WTC11 (cell line): ENCODE data around the gene ACADL.

ENCODE experiments used
- CTCF ChIP-seq: fragments of 200-600 bp; IDR thresholded peaks from 2 replicates; pipeline ENCODE4 v1.8.0; 2022; ENCODE audit warnings: antibody characterized with exemption
- ETV6 ChIP-seq: sonication (generic); formaldehyde crosslinking; IDR thresholded peaks from 2 replicates; pipeline ENCODE4 v1.8.1; 2022; ENCODE audit warnings: mild to moderate bottlenecking, missing genetic modification reagents
- FOXJ3 ChIP-seq: sonication (generic); formaldehyde crosslinking; IDR thresholded peaks from 2 replicates; pipeline ENCODE4 v1.9.0; 2021; ENCODE audit warnings: missing genetic modification reagents, mild to moderate bottlenecking, borderline replicate concordance
- HMGXB4 ChIP-seq: sonication (generic); formaldehyde crosslinking; IDR thresholded peaks from 2 replicates; pipeline ENCODE4 v1.8.1; 2023; ENCODE audit warnings: mild to moderate bottlenecking, moderate library complexity, missing genetic modification reagents
- MAX ChIP-seq: sonication (generic); formaldehyde crosslinking; IDR thresholded peaks from 2 replicates; pipeline ENCODE4 v1.8.0; 2022; ENCODE audit warnings: mild to moderate bottlenecking, missing genetic modification reagents
- SMAD4 ChIP-seq: sonication (generic); formaldehyde crosslinking; IDR thresholded peaks from 2 replicates; pipeline ENCODE4 v1.8.0; 2022; ENCODE audit warnings: mild to moderate bottlenecking, missing genetic modification reagents
- TCF7 ChIP-seq: sonication (generic); formaldehyde crosslinking; IDR thresholded peaks from 2 replicates; pipeline ENCODE4 v1.8.0; 2022; ENCODE audit warnings: mild to moderate bottlenecking, low read depth, missing genetic modification reagents, moderate library complexity
- ZBTB21 ChIP-seq: sonication (generic); formaldehyde crosslinking; IDR thresholded peaks from 2 replicates; pipeline ENCODE4 v1.8.1; 2023; ENCODE audit warnings: mild to moderate bottlenecking, missing genetic modification reagents, borderline replicate concordance
- ZNF138 ChIP-seq: sonication (generic); formaldehyde crosslinking; conservative IDR thresholded peaks from 2 replicates; pipeline ENCODE4 v1.8.1; 2022; ENCODE audit warnings: mild to moderate bottlenecking, moderate library complexity, missing genetic modification reagents
- ZNF281 ChIP-seq: sonication (generic); formaldehyde crosslinking; IDR thresholded peaks from 2 replicates; pipeline ENCODE4 v1.8.0; 2023; ENCODE audit warnings: mild to moderate bottlenecking, missing genetic modification reagents
- ZNF416 ChIP-seq: fragments of 250-450 bp; sonication (Bioruptor Pico); IDR thresholded peaks from 2 replicates; pipeline ENCODE4 v1.9.0; 2021; ENCODE audit warnings: mild to moderate bottlenecking, inconsistent platforms
- ZSCAN18 ChIP-seq: fragments of 250-450 bp; sonication (Bioruptor Pico); IDR thresholded peaks from 2 replicates; pipeline ENCODE4 v2.1.2; 2022; ENCODE audit warnings: mild to moderate bottlenecking, moderate library complexity
- TF ChIP-seq, protein P1 (sequence below): fragments of 250-450 bp; sonication (Bioruptor Pico); conservative IDR thresholded peaks from 2 replicates; pipeline ENCODE4 v1.9.0; 2021; ENCODE audit warnings: mild to moderate bottlenecking

- TF ChIP-seq ZNF138 (CRISPR knock-in tag) (no peak), CTCF (no peak), ZBTB21 (CRISPR knock-in tag) (peak; percentile 66; the same call in 1 of the 2 replicates), ETV6 (CRISPR knock-in tag) (peak; percentile 63; the same call in 1 of the 2 replicates), HMGXB4 (CRISPR knock-in tag) (peak; percentile 92), ZNF281 (CRISPR knock-in tag) (no peak), SMAD4 (CRISPR knock-in tag) (0 out of 2 replicates have a peak, but pooled peaks have one; percentile 16), ZNF416 (no peak), MAX (CRISPR knock-in tag) (peak; percentile 68), TCF7 (CRISPR knock-in tag) (peak; percentile 56; the same call in 1 of the 2 replicates), FOXJ3 (CRISPR knock-in tag) (no peak), ZSCAN18 (CRISPR knock-in tag) (no peak)
- TF ChIP-seq, protein P1, sequence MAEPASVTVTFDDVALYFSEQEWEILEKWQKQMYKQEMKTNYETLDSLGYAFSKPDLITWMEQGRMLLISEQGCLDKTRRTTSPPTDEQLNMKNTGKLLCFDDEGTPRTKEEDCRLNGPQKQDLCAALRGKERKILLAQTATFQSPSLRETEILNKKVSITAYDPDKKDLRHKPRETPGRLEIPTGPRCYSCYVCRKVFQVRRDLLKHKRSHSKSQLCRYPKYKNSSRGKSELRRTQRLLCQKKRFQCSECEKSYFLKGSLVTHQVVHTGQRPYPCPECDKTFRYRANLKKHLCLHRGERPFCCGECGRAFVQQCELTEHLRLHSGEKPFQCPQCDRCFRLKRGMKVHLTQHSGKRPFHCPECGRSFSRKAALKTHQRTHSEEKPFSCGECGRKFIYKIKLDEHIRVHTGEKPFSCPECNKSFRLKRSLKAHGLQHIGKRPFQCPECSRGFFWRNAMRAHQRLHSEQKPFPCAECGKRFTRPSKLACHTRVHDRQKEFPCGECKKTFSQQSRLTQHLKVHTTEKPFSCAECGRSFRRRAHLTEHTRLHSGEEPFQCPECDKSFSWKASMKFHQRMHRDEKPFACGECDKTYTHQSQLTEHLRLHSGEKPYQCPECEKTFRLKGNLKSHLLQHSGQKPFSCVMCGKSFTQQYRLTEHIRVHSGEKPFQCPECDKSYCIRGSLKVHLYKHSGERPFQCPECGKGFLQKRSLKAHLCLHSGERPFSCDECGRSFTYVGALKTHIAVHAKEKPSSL (CRISPR knock-in tag): no peak
Observed at GRCh38 chr2:210224941-210225672, at the start of gene ACADL.
